Kidney (tissue), 22 donors: Measurements from ENCODE around the gene ASCL1. TPM values are rescaled to one million over a fixed set of nuclear protein-coding genes. Genes with fewer than 3 reads are reported as not detected.

Experiments used
- DNase-seq, 5 donors: peaks; one replicate each; pipeline ENCODE4 v3.0.0-alpha.2; 2013 to 2020
- FAIRE-seq: peaks from 2 replicates; lab custom pipeline; 2012; peaks lifted over from hg19 to GRCh38; lab: Jason Lieb, UNC
- H3K27ac ChIP-seq, 2 donors: one replicate each; pipeline ENCODE4 v1.7.0; 2013; ENCODE audit warnings: low read depth in 2 of 2, low read length in 2 of 2, inconsistent platforms in 1 of 2
- H3K27me3 ChIP-seq: one replicate; pipeline ENCODE4 v1.7.1; 2013; ENCODE audit warnings: low read length, inconsistent platforms; ENCODE audit not compliant: control insufficient read depth, insufficient read depth
- H3K36me3 ChIP-seq, 3 donors: one replicate each; pipeline versions ENCODE4 v1.7.0 to v1.7.1; 2013; ENCODE audit warnings: low read length in 3 of 3, control low read depth in 1 of 3, inconsistent platforms in 1 of 3; ENCODE audit not compliant: insufficient read depth in 3 of 3, control insufficient read depth in 2 of 3
- H3K4me1 ChIP-seq, 3 donors: one replicate each; pipeline versions ENCODE4 v1.7.0 to v1.7.1; 2013; ENCODE audit warnings: low read length in 3 of 3, inconsistent platforms in 1 of 3, low read depth in 1 of 3; ENCODE audit not compliant: control insufficient read depth in 2 of 3, insufficient read depth in 2 of 3
- H3K4me3 ChIP-seq, 3 donors: one replicate each; pipeline versions ENCODE4 v1.7.0 to v1.8.1; 2013; ENCODE audit warnings: low read length in 3 of 3, control low read depth in 1 of 3, inconsistent platforms in 1 of 3
- H3K9ac ChIP-seq, 3 donors: one replicate each; pipeline versions ENCODE4 v1.7.0 to v1.7.1; 2013; ENCODE audit warnings: low read length in 3 of 3, control low read depth in 1 of 3, inconsistent platforms in 1 of 3
- H3K9me3 ChIP-seq, 3 donors: one replicate each; pipeline versions ENCODE4 v1.7.0 to v1.7.1; 2013; ENCODE audit warnings: low read length in 3 of 3, control low read depth in 1 of 3, inconsistent platforms in 1 of 3; ENCODE audit not compliant: control insufficient read depth in 2 of 3, insufficient read depth in 1 of 3
- CTCF ChIP-seq: IDR thresholded peaks from 3 replicates; pipeline ENCODE4 v1.5.1; 2012; ENCODE audit warnings: mild to moderate bottlenecking, moderate library complexity, borderline replicate concordance; ENCODE audit not compliant: insufficient read depth; ENCODE audit errors: extremely low read depth
- intact Hi-C: fragments of 100-400 bp; cut with DNase I; formaldehyde crosslinking; loops from one replicate; pipeline ENCODE4 v1.11.1; 2022
- long read RNA-seq, 10 donors: library from polyadenylated mRNA in 1 of 10; unstranded in 1 of 10; transcript quantifications; one replicate each; pipeline ENCODE4 v2.0.0 and lab custom pipeline, GENCODE V29; 2021 to 2026
- polyA plus RNA-seq: library from polyadenylated mRNA; stranded (reverse); fragments of 350-450 nt; fragmentation: Illumina TruSeq; extraction: RNeasy Lipid Tissue Mini Kit (QIAGEN cat#74804); gene quantifications from one replicate; pipeline ENCODE4 v1.2.3, GENCODE V29; 2014; ENCODE audit warnings: low read depth, low replicate concordance; ENCODE audit not compliant: insufficient read depth
- total RNA-seq: library from RNA; stranded (reverse); fragmentation: NEBNext Ultra II Directional; extraction: Animal tissue kit (Norgen Biotek cat#: 25700); gene quantifications from one replicate; pipeline ENCODE4 v1.2.1, GENCODE V29; 2021
- donor health status: control.
- donor health status: control.
- donor health status: control.
- donor health status: control.
- donor health status: control.
- donor health status: DM: yes; HTN: yes; CAD: no.
- donor health status: Normal renal cell carcinoma (clear cell type).

ASCL1 gene
- total RNA-seq, result not detected
- not detected for polyA plus RNA-seq
- long read RNA-seq, donor 1, result 0 reads
- long read RNA-seq, donor 2, result 0 reads
- long read RNA-seq, donor 3, result 0 reads
- long read RNA-seq, donor 4, result 0 reads
- long read RNA-seq, donor 5, result 0 reads
- long read RNA-seq, donor 6, result 0 reads
- long read RNA-seq, donor 7, result 0 reads
- long read RNA-seq, donor 8, result 0 reads
- long read RNA-seq, donor 9, result 0 reads
- long read RNA-seq, donor 10, result 0 reads

DNA sequence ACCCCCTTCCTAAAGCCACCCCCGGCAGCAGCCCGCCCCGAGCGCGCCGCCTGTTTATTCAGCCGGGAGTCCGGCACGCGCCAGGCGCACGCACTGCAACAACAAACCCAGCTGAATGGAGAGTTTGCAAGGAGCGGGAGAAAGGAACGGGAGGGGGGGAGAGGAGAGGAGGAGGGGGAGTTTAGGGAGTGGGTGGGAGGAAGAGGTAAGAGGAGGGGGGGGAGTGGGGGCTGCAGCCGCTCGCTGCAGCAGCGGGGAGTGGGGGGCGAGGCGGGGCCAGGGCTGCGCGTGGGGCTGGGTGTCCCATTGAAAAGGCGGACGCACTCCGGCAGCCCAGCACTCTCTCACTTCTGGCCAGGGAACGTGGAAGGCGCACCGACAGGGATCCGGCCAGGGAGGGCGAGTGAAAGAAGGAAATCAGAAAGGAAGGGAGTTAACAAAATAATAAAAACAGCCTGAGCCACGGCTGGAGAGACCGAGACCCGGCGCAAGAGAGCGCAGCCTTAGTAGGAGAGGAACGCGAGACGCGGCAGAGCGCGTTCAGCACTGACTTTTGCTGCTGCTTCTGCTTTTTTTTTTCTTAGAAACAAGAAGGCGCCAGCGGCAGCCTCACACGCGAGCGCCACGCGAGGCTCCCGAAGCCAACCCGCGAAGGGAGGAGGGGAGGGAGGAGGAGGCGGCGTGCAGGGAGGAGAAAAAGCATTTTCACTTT, at the start of gene ASCL1:
Gene ASCL1 (plus strand): TSS at position 336 of the 712 bp plus-strand sequence. CDS start 571 bp downstream, outside the sequence.
- DNase-seq (peak in 4 of 5 donors; percentile 26 to 61 (median 46)), FAIRE-seq (no peak)
- Histone ChIP-seq H3K9me3 (no peaks in the 10 kb centered on the region), H3K36me3 (no peaks in the 10 kb centered on the region), H3K9ac (no peak within 1 kb of the TSS), H3K4me3 (peak within 1 kb of the TSS in 1 of 3 donors; percentile 25), H3K27ac (no peak within 1 kb of the TSS), H3K27me3 (peaks cover 72% of the 10 kb centered on the region), H3K4me1 (peaks cover 0 to 5% (median 0%) of the 10 kb centered on the region in 3 donors)
- TF ChIP-seq CTCF, result no peak
- intact Hi-C loops, result loop anchor here (10.0 kb wide), 1 partner anchor 587 kb away; no protein-coding TSS in a partner anchor

- intact Hi-C loops, result no loop called here
- Histone ChIP-seq H3K27me3 (no peaks in the 10 kb centered on the region), H3K27ac (no peak overlapping the region), H3K9ac (no peak overlapping the region), H3K4me1 (no peaks in the 10 kb centered on the region), H3K9me3 (no peaks in the 10 kb centered on the region), H3K4me3 (no peak overlapping the region), H3K36me3 (no peaks in the 10 kb centered on the region)
- FAIRE-seq, result no peak
- TF ChIP-seq CTCF, result no peak
- DNase-seq, result no peak
Measured at GRCh38 chr12:102907918-102908317, 49.6 kb upstream of the ASCL1 start.

GRCh38 chr12:102910137-102910536, 47.3 kb upstream of the ASCL1 start:
- no peak overlapping the region for H3K9ac ChIP-seq
- FAIRE-seq, result no peak
- H3K4me1 ChIP-seq, result no peaks in the 10 kb centered on the region
- no peaks in the 10 kb centered on the region for H3K27me3 ChIP-seq
- intact Hi-C loops, result no loop called here
- DNase-seq, result no peak
- no peaks in the 10 kb centered on the region for H3K36me3 ChIP-seq
- no peak overlapping the region for H3K4me3 ChIP-seq
- H3K9me3 ChIP-seq, result no peaks in the 10 kb centered on the region
- H3K27ac ChIP-seq, result no peak overlapping the region
- TF ChIP-seq CTCF, result no peak
